ENCODE results near the gene RING1. TPM values are rescaled to one million over a fixed set of nuclear protein-coding genes. Genes with fewer than 3 reads are reported as not detected.
A peak's percentile ranks its signal among the peaks of the same experiment; 100 is the strongest.

The RING1 gene
- total RNA-seq, 1 donor from 2014 or later: 11.3 TPM

DNA sequence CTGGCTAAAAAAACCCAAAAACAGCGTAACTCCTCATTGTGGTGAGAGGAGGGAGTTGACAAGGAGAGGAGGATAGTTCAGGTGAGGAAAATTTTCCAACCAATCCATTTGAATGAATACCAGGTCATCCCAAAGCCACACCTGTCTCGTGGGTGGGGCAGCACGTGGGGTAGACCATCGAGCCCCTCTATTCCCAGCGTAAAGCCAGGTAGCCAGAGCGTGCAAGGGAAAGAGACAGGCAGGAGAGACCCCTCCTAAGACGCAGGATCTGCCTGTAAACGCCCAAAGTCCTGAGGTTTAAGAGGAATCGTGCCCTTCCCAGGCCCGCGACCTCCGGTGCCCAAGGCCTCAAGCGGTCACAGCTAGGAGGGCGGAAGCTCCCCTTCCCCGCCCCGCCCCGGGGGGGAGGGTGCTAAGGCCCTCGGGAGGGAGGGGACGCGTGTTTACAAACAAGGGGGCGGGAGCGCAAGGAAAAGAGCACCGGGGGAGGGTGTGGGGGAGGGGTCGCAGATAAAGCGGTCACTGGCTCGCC lies 8.5 kb upstream of the RING1 start:
- H3K4me3 ChIP-seq (ENCODE audit: low read depth, low read length): peak overlapping the region; percentile 86
- DNase-seq (ENCODE audit: low read depth): no peak
- TF ChIP-seq, protein P1, sequence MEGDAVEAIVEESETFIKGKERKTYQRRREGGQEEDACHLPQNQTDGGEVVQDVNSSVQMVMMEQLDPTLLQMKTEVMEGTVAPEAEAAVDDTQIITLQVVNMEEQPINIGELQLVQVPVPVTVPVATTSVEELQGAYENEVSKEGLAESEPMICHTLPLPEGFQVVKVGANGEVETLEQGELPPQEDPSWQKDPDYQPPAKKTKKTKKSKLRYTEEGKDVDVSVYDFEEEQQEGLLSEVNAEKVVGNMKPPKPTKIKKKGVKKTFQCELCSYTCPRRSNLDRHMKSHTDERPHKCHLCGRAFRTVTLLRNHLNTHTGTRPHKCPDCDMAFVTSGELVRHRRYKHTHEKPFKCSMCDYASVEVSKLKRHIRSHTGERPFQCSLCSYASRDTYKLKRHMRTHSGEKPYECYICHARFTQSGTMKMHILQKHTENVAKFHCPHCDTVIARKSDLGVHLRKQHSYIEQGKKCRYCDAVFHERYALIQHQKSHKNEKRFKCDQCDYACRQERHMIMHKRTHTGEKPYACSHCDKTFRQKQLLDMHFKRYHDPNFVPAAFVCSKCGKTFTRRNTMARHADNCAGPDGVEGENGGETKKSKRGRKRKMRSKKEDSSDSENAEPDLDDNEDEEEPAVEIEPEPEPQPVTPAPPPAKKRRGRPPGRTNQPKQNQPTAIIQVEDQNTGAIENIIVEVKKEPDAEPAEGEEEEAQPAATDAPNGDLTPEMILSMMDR (conservative IDR thresholded peaks at IDR 0.05; ENCODE audit: low read depth, low read length): no peak

DNA sequence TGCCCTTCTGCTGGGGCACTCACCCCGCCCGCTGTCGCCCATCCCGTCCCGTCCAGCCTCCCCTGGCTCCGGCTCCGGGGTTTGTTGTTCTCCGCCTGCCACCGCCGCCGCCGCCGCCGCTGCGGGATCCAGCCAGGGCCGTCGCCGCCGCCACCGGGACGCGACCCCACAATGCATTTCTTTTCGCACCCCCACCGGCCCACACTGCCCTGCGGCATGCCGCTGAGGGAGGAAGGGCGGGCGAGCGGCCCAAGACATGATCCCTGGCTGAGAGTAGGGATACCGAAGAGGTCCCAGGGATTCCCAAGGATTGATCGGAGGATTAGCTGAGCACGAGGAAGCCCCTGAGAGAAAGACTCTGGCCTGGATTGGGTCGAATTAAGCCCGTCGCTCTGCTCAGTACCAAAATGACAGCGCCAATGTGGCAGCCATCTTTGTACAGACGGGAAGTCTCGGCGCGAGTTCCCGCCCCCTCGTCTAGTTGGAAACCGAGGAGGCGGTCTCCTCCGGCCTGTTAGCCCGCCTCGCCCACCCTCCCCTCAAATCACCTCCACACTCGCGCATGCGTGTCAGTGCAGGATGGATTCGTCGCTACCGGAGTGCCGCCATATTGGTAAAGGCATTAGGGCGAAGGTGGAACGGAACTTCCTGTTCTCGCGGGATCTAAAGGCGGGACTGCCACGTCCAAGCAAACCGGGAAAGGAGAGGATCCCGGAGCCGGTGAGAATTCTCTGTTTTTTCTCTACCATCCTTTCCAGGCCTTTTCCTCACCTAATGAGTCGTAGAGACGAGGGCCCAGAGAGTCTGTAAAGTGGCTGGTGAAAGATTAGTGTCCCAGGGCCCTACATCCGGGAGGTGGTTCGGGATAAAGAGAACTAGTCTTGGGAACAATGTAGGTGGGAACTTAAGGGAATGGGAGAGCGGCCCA lies 7.8 kb upstream of the RING1 start, which contains the start of the genes RXRB and SLC39A7:
RXRB (minus strand) TSS at position 447 of the 928 bp plus-strand sequence; CDS start at position 258, 189 bp downstream.
SLC39A7 (plus strand) TSS at position 649 of the 928 bp plus-strand sequence. CDS start 379 bp downstream, outside the sequence.
- peak within 1 kb of the TSS; percentile 86 for H3K4me3 ChIP-seq (ENCODE audit: low read depth, low read length)
- DNase-seq (ENCODE audit: low read depth): peak; percentile 91
- TF ChIP-seq, protein P1 (conservative IDR thresholded peaks at IDR 0.05; ENCODE audit: low read depth, low read length): no peak

DNA sequence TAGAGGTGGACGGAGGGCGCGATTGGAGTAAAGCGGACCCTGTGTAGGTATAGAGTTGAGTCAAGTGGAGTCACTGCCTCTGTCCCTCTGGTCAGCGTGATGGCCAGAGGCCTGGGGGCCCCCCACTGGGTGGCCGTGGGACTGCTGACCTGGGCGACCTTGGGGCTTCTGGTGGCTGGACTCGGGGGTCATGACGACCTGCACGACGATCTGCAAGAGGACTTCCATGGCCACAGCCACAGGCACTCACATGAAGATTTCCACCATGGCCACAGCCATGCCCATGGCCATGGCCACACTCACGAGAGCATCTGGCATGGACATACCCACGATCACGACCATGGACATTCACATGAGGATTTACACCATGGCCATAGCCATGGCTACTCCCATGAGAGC lies 7.2 kb upstream of the RING1 start:
- TF ChIP-seq, protein P1 (conservative IDR thresholded peaks at IDR 0.05; ENCODE audit: low read depth, low read length): peak; percentile 11
- peak overlapping the region; percentile 86 for H3K4me3 ChIP-seq (ENCODE audit: low read depth, low read length)
- no peak for DNase-seq (ENCODE audit: low read depth)

DNA sequence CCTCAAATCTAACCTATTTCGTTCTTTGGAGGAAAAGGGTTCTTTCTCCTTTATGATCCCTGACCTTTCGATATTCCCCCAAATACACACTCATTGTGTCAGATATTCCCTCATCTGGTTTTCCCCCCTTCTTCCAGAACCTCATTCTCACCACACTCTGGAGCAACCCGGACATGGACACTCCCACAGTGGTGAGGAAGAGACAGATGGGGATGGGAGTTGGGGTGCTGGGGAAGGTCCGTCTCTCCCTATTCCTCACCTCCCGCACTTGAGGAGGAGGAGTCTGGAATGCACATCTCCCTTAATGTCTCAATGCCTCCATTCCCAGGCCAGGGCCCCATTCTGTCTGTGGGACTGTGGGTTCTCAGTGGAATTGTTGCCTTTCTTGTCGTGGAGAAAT lies 6.4 kb upstream of the RING1 start:
- no peak for DNase-seq (ENCODE audit: low read depth)
- TF ChIP-seq, protein P1 (conservative IDR thresholded peaks at IDR 0.05; ENCODE audit: low read depth, low read length): no peak
- H3K4me3 ChIP-seq (ENCODE audit: low read depth, low read length): peak overlapping the region; percentile 86

DNA sequence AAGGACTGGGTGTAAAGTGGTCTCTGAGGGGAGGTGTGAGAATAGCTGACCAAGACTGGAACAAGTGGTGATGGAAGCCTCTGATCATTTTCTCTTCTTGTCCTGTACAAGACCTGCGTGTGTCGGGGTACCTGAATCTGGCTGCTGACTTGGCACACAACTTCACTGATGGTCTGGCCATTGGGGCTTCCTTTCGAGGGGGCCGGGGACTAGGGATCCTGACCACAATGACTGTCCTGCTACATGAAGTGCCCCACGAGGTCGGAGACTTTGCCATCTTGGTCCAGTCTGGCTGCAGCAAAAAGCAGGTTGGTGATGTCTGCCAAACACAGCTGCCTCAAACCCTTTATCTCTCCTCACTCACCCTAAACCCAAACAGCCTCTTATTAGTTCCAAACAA lies 5.5 kb upstream of the RING1 start:
- H3K4me3 ChIP-seq (ENCODE audit: low read depth, low read length): no peak overlapping the region
- TF ChIP-seq, protein P1 (conservative IDR thresholded peaks at IDR 0.05; ENCODE audit: low read depth, low read length): no peak
- DNase-seq (ENCODE audit: low read depth): no peak

DNA sequence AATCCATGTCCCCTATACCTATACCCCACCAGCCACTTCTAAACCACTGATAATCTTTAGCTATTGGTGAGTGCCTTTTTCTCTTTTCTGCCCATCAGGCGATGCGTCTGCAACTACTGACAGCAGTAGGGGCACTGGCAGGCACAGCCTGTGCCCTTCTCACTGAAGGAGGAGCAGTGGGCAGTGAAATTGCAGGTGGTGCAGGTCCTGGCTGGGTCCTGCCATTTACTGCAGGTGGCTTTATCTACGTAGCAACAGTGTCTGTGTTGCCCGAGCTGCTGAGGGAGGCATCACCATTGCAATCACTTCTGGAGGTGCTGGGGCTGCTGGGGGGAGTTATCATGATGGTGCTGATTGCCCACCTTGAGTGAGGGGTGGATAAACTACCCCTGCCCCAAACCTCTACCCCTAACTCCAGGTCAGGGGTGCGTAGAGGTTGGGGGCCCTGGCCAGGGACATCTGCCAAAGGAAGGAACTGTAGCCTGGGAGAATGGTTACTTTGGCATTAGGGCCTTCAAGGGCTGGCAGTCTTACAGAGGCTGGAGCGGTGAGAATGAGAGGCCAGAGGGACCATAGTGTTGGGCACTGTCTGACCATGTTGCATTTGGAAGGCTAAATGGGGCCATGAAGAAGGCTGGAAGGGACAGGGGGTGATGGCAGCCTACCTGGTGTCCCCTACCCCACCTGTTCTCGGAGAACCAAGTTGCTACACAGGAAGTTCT lies 4.7 kb upstream of the RING1 start:
- H3K4me3 ChIP-seq (ENCODE audit: low read depth, low read length): no peak overlapping the region
- no peak for DNase-seq (ENCODE audit: low read depth)
- TF ChIP-seq, protein P1 (conservative IDR thresholded peaks at IDR 0.05; ENCODE audit: low read depth, low read length): no peak

Measured in epithelial cell of proximal tubule (primary cell).